ENCODE data around the gene CDHR2.

DNA sequence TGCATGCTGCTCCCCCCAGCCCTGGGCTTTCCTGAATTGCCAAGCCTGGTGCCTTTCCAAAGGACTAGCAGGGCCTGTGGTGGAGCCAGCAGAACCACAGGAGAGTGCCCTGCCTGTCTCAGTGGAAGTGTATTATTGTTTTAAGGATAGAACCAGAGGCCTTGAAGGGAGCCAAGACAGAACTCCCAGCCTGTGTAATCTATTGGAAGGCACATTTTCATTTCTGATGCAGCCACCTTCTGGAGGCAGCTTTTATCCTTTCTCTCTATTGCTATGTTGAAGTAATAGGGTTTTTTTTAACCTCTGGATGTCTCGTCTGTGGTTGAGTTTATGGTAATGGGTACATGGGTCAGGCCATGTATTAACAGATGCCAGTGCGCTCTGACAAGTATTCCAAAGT is 41.2 kb upstream of the CDHR2 start:
- TF ChIP-seq, protein P1, sequence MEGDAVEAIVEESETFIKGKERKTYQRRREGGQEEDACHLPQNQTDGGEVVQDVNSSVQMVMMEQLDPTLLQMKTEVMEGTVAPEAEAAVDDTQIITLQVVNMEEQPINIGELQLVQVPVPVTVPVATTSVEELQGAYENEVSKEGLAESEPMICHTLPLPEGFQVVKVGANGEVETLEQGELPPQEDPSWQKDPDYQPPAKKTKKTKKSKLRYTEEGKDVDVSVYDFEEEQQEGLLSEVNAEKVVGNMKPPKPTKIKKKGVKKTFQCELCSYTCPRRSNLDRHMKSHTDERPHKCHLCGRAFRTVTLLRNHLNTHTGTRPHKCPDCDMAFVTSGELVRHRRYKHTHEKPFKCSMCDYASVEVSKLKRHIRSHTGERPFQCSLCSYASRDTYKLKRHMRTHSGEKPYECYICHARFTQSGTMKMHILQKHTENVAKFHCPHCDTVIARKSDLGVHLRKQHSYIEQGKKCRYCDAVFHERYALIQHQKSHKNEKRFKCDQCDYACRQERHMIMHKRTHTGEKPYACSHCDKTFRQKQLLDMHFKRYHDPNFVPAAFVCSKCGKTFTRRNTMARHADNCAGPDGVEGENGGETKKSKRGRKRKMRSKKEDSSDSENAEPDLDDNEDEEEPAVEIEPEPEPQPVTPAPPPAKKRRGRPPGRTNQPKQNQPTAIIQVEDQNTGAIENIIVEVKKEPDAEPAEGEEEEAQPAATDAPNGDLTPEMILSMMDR (IDR thresholded peaks at IDR 0.05; ENCODE audit: low read length), result no peak
- no peak for TF ChIP-seq EZH2 (IDR thresholded peaks at IDR 0.05; ENCODE audit: borderline replicate concordance, low read length)

Measured in OCI-LY1 (cell line).